HEK293 (cell line): ENCODE measurements around the gene STYK1.
A peak's percentile ranks its signal among the peaks of the same experiment; 100 is the strongest.

Experiments
- ATF2 ChIP-seq: fragments of 450-650 bp; formaldehyde crosslinking; IDR thresholded peaks from 2 replicates; pipeline ENCODE4 v1.5.1; 2016; ENCODE audit warnings: missing biosample characterization, missing genetic modification characterization, low read depth
- KLF17 ChIP-seq: fragments of 450-650 bp; formaldehyde crosslinking; IDR thresholded peaks from 2 replicates; pipeline ENCODE4 v1.5.1; 2016; ENCODE audit warnings: missing biosample characterization, missing genetic modification characterization
- MZF1 ChIP-seq: fragments of 450-650 bp; formaldehyde crosslinking; IDR thresholded peaks from 2 replicates; pipeline ENCODE4 v1.5.1; 2017; ENCODE audit warnings: missing biosample characterization, missing genetic modification characterization, borderline replicate concordance
- REPIN1 ChIP-seq: fragments of 450-650 bp; formaldehyde crosslinking; IDR thresholded peaks from 2 replicates; pipeline ENCODE4 v1.5.1; 2017; ENCODE audit warnings: missing biosample characterization, missing genetic modification characterization, low read depth
- SETDB1 ChIP-seq: IDR thresholded peaks from one replicate; pipeline ENCODE4 v1.6.1; 2017; ENCODE audit warnings: mild to moderate bottlenecking, low read length, moderate library complexity, mixed read lengths; ENCODE audit not compliant: insufficient read length
- WT1 ChIP-seq: fragments of 450-650 bp; formaldehyde crosslinking; IDR thresholded peaks from 2 replicates; pipeline ENCODE4 v1.5.1; 2016; ENCODE audit warnings: missing biosample characterization, missing genetic modification characterization
- YY1 ChIP-seq: fragments of 450-650 bp; formaldehyde crosslinking; IDR thresholded peaks from 2 replicates; pipeline ENCODE4 v1.5.1; 2018; ENCODE audit warnings: missing biosample characterization, missing genetic modification characterization
- ZNF10 ChIP-seq: fragments of 450-650 bp; formaldehyde crosslinking; IDR thresholded peaks from 2 replicates; pipeline ENCODE4 v1.5.1; 2017; ENCODE audit warnings: missing biosample characterization, missing genetic modification characterization
- ZNF146 ChIP-seq: fragments of 450-650 bp; formaldehyde crosslinking; IDR thresholded peaks from 2 replicates; pipeline ENCODE4 v1.5.1; 2016; ENCODE audit warnings: missing biosample characterization, missing genetic modification characterization
- ZNF174 ChIP-seq: fragments of 450-650 bp; formaldehyde crosslinking; IDR thresholded peaks from 2 replicates; pipeline ENCODE4 v1.5.0; 2017; ENCODE audit warnings: missing biosample characterization, mild to moderate bottlenecking, missing genetic modification characterization
- ZNF18 ChIP-seq: fragments of 450-650 bp; formaldehyde crosslinking; IDR thresholded peaks from 2 replicates; pipeline ENCODE4 v1.5.1; 2016; ENCODE audit warnings: missing biosample characterization, missing genetic modification characterization
- ZNF211 ChIP-seq: fragments of 450-650 bp; formaldehyde crosslinking; IDR thresholded peaks from 2 replicates; pipeline ENCODE4 v1.5.1; 2016; ENCODE audit warnings: low read depth, missing biosample characterization, missing genetic modification characterization
- ZNF223 ChIP-seq: fragments of 450-650 bp; formaldehyde crosslinking; IDR thresholded peaks from 2 replicates; pipeline ENCODE4 v1.5.1; 2016; ENCODE audit warnings: missing biosample characterization, missing genetic modification characterization
- ZNF239 ChIP-seq: fragments of 450-650 bp; formaldehyde crosslinking; IDR thresholded peaks from 2 replicates; pipeline ENCODE4 v1.5.1; 2016; ENCODE audit warnings: missing biosample characterization, missing genetic modification characterization
- ZNF311 ChIP-seq: fragments of 450-650 bp; formaldehyde crosslinking; IDR thresholded peaks from 2 replicates; pipeline ENCODE4 v1.5.1; 2017; ENCODE audit warnings: missing biosample characterization, missing genetic modification characterization, borderline replicate concordance
- ZNF335 ChIP-seq: fragments of 450-650 bp; formaldehyde crosslinking; conservative IDR thresholded peaks from 2 replicates; pipeline ENCODE4 v1.5.1; 2016; ENCODE audit warnings: missing biosample characterization, missing genetic modification characterization
- ZNF501 ChIP-seq: fragments of 450-650 bp; formaldehyde crosslinking; IDR thresholded peaks from 2 replicates; pipeline ENCODE4 v1.5.1; 2016; ENCODE audit warnings: missing biosample characterization, missing genetic modification characterization
- ZNF561 ChIP-seq: fragments of 450-650 bp; IDR thresholded peaks from 2 replicates; pipeline ENCODE4 v1.5.1; 2018; ENCODE audit warnings: missing biosample characterization, missing genetic modification characterization, borderline replicate concordance
- ZNF654 ChIP-seq: fragments of 450-650 bp; formaldehyde crosslinking; IDR thresholded peaks from 2 replicates; pipeline ENCODE4 v1.5.1; 2016; ENCODE audit warnings: low read depth, missing biosample characterization, missing genetic modification characterization
- ZNF677 ChIP-seq: fragments of 450-650 bp; IDR thresholded peaks from 2 replicates; pipeline ENCODE4 v1.5.0; 2018; ENCODE audit warnings: missing biosample characterization, mild to moderate bottlenecking, missing genetic modification characterization, moderate library complexity
- ZNF777 ChIP-seq: fragments of 450-650 bp; formaldehyde crosslinking; IDR thresholded peaks from 2 replicates; pipeline ENCODE4 v1.5.1; 2017; ENCODE audit warnings: missing biosample characterization, missing genetic modification characterization, borderline replicate concordance
- ZSCAN23 ChIP-seq: fragments of 450-650 bp; formaldehyde crosslinking; IDR thresholded peaks from 2 replicates; pipeline ENCODE4 v1.5.1; 2016; ENCODE audit warnings: missing biosample characterization, missing genetic modification characterization
- ZSCAN30 ChIP-seq: fragments of 450-650 bp; IDR thresholded peaks from 2 replicates; pipeline ENCODE4 v1.5.1; 2018; ENCODE audit warnings: missing biosample characterization, mild to moderate bottlenecking, missing genetic modification characterization, moderate library complexity
- TF ChIP-seq, protein P1 (sequence below): fragments of 450-650 bp; formaldehyde crosslinking; IDR thresholded peaks from 2 replicates; pipeline ENCODE4 v1.5.1; 2016; ENCODE audit warnings: missing biosample characterization, missing genetic modification characterization
- TF ChIP-seq, protein P2 (sequence below): fragments of 450-650 bp; formaldehyde crosslinking; IDR thresholded peaks from 2 replicates; pipeline ENCODE4 v1.5.1; 2016; ENCODE audit warnings: missing biosample characterization, missing genetic modification characterization
- TF ChIP-seq, protein P3 (sequence below): fragments of 450-650 bp; formaldehyde crosslinking; IDR thresholded peaks from 2 replicates; pipeline ENCODE4 v1.5.1; 2017; ENCODE audit warnings: missing biosample characterization, missing genetic modification characterization
- TF ChIP-seq, protein P4 (sequence below): fragments of 450-650 bp; formaldehyde crosslinking; IDR thresholded peaks from 2 replicates; pipeline ENCODE4; 2016; ENCODE audit warnings: missing biosample characterization, missing genetic modification characterization

Gene STYK1

DNA sequence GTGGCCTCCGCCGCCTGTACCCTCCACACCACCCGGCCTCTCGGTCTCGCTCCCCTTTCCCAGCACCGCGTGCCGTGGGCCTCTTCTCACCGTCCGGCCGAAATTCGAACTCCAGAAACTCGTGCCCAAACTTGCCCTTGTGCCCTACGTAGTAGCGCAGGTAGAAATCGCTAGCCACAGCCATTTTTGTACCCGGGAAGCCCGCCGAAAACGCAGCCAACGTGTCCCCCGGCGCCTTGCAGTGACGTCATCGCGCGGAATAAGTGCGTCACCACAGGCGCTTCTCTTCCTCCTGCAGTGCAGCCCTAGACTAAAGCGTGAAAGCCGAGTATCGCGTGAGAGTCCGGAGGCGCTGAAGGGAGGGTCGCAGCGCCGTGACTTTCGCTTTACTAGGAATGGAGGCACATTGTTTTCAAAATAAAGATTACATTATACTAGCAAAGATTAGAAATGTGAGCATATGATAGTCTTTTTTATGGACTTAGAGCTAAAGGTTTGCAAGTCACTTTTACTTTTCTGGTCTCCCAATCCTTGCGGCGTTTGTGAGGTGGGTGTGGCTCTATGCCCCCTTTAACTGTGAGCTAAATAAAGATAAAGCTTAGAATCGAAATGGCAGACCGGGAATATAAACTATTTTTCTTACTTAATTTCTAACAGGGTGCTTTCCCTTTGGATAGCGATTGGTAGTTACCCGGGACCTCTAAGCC lies 60.4 kb downstream of the STYK1 start, which contains the start of gene MAGOHB (continued):
- TF ChIP-seq, protein P1, sequence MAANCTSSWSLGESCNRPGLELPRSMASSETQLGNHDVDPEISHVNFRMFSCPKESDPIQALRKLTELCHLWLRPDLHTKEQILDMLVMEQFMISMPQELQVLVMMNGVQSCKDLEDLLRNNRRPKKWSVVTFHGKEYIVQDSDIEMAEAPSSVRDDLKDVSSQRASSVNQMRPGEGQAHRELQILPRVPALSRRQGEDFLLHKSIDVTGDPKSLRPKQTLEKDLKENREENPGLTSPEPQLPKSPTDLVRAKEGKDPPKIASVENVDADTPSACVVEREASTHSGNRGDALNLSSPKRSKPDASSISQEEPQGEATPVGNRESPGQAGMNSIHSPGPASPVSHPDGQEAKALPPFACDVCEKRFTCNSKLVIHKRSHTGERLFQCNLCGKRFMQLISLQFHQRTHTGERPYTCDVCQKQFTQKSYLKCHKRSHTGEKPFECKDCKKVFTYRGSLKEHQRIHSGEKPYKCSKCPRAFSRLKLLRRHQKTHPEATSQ (tag by site-specific recombination), result peak; percentile 79; the same call in 1 of the 2 replicates
- TF ChIP-seq ZNF211 (tag by site-specific recombination) (no peak), ZNF174 (tag by site-specific recombination) (peak; percentile 92; the same call in 1 of the 2 replicates), MZF1 (tag by site-specific recombination) (no peak), ATF2 (peak; percentile 100), REPIN1 (tag by site-specific recombination) (peak; percentile 13; the same call in 1 of the 2 replicates), ZNF654 (no peak), YY1 (peak; percentile 95), ZNF501 (tag by site-specific recombination) (peak; percentile 98), ZNF239 (tag by site-specific recombination) (no peak), SETDB1 (no peak), ZNF335 (tag by site-specific recombination) (peak; percentile 94), KLF17 (tag by site-specific recombination) (peak; percentile 95), ZSCAN30 (tag by site-specific recombination) (peak; percentile 44; the same call in 1 of the 2 replicates), ZSCAN23 (tag by site-specific recombination) (peak; percentile 62; the same call in 1 of the 2 replicates), ZNF18 (no peak), ZNF10 (peak; percentile 57; the same call in 1 of the 2 replicates), ZNF677 (tag by site-specific recombination) (no peak), ZNF777 (tag by site-specific recombination) (peak; percentile 64; the same call in 1 of the 2 replicates), ZNF561 (tag by site-specific recombination) (peak; percentile 81), ZNF311 (tag by site-specific recombination) (no peak), ZNF146 (tag by site-specific recombination) (peak; percentile 63), ZNF223 (tag by site-specific recombination) (peak; percentile 56; the same call in 1 of the 2 replicates), WT1 (tag by site-specific recombination) (peak; percentile 72)
- TF ChIP-seq, protein P2, sequence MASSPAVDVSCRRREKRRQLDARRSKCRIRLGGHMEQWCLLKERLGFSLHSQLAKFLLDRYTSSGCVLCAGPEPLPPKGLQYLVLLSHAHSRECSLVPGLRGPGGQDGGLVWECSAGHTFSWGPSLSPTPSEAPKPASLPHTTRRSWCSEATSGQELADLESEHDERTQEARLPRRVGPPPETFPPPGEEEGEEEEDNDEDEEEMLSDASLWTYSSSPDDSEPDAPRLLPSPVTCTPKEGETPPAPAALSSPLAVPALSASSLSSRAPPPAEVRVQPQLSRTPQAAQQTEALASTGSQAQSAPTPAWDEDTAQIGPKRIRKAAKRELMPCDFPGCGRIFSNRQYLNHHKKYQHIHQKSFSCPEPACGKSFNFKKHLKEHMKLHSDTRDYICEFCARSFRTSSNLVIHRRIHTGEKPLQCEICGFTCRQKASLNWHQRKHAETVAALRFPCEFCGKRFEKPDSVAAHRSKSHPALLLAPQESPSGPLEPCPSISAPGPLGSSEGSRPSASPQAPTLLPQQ (tag by site-specific recombination), result peak; percentile 69; the same call in 1 of the 2 replicates
- TF ChIP-seq, protein P3, sequence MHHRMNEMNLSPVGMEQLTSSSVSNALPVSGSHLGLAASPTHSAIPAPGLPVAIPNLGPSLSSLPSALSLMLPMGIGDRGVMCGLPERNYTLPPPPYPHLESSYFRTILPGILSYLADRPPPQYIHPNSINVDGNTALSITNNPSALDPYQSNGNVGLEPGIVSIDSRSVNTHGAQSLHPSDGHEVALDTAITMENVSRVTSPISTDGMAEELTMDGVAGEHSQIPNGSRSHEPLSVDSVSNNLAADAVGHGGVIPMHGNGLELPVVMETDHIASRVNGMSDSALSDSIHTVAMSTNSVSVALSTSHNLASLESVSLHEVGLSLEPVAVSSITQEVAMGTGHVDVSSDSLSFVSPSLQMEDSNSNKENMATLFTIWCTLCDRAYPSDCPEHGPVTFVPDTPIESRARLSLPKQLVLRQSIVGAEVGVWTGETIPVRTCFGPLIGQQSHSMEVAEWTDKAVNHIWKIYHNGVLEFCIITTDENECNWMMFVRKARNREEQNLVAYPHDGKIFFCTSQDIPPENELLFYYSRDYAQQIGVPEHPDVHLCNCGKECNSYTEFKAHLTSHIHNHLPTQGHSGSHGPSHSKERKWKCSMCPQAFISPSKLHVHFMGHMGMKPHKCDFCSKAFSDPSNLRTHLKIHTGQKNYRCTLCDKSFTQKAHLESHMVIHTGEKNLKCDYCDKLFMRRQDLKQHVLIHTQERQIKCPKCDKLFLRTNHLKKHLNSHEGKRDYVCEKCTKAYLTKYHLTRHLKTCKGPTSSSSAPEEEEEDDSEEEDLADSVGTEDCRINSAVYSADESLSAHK (tag by site-specific recombination), result peak; percentile 61; the same call in 1 of the 2 replicates
- TF ChIP-seq, protein P4, sequence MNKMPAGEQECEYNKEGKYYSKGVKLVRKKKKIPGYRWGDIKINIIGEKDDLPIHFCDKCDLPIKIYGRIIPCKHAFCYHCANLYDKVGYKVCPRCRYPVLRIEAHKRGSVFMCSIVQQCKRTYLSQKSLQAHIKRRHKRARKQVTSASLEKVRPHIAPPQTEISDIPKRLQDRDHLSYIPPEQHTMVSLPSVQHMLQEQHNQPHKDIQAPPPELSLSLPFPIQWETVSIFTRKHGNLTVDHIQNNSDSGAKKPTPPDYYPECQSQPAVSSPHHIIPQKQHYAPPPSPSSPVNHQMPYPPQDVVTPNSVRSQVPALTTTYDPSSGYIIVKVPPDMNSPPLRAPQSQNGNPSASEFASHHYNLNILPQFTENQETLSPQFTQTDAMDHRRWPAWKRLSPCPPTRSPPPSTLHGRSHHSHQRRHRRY, result 0 out of 2 replicates have a peak, but pooled peaks have one; percentile 52
